Caco-2 (cell line): Measurements from ENCODE around the gene AGAP1. TPM values are rescaled to one million over a fixed set of nuclear protein-coding genes. Genes with fewer than 3 reads are reported as not detected.

Experiments used
- BruUV-seq: library from RNA; stranded (reverse); fragments of 400-500 nt; replicated peaks from 2 replicates; lab custom pipeline; 2021; lab: Mats Ljungman, UMichigan
- CTCF ChIA-PET: fragments of 300-600 bp; sonication (Branson Sonifier 250); formaldehyde crosslinking; loops from one replicate; lab custom pipeline; 2022; ENCODE audit warnings: antibody characterized with exemption; lab: Charles Lee
- POLR2A ChIA-PET: fragments of 300-600 bp; sonication (Branson Sonifier 250); formaldehyde crosslinking; loops from one replicate; lab custom pipeline; 2022; ENCODE audit warnings: antibody characterized with exemption; lab: Charles Lee
- DNase-seq, 2 experiments: peaks; one replicate each; pipeline versions ENCODE4 v3.0.0 to v3.0.0-alpha.2; 2020 to 2022
- H3K27me3 ChIP-seq: replicated peaks from 2 replicates; pipeline ENCODE4 v1.6.0; 2011; ENCODE audit warnings: low read length; ENCODE audit not compliant: control insufficient read depth, insufficient read depth
- H3K36me3 ChIP-seq: 2 replicates; pipeline ENCODE4 v1.5.1; 2011; ENCODE audit warnings: low read length; ENCODE audit not compliant: control insufficient read depth, insufficient read depth
- H3K4me1 ChIP-seq: fragments of 250-450 bp; sonication (Bioruptor Pico); 2 replicates; pipeline ENCODE4 v1.5.1; 2020; ENCODE audit warnings: mild to moderate bottlenecking
- H3K4me3 ChIP-seq: 2 replicates; pipeline ENCODE4 v1.5.1; 2011; ENCODE audit warnings: low read depth, mild to moderate bottlenecking, control low read depth, low read length
- H3K9me3 ChIP-seq: fragments of 250-450 bp; sonication (Bioruptor Pico); 2 replicates; pipeline ENCODE4 v1.5.1; 2020; ENCODE audit warnings: mild to moderate bottlenecking, moderate library complexity
- H3K27ac Mint-ChIP-seq: one replicate; pipeline ENCODE4 v1.8.0; 2022; ENCODE audit warnings: mixed read lengths; ENCODE audit not compliant: unreplicated experiment
- H3K27me3 Mint-ChIP-seq: one replicate; pipeline ENCODE4 v1.8.0; 2022; ENCODE audit warnings: mixed read lengths; ENCODE audit not compliant: insufficient read depth, unreplicated experiment
- H3K36me3 Mint-ChIP-seq: one replicate; pipeline ENCODE4 v1.8.0; 2022; ENCODE audit warnings: mild to moderate bottlenecking, mixed read lengths; ENCODE audit not compliant: insufficient read depth, unreplicated experiment
- H3K4me1 Mint-ChIP-seq: one replicate; pipeline ENCODE4 v1.8.0; 2022; ENCODE audit warnings: low read depth, mixed read lengths; ENCODE audit not compliant: unreplicated experiment
- H3K4me3 Mint-ChIP-seq: one replicate; pipeline ENCODE4 v1.8.0; 2022; ENCODE audit warnings: mild to moderate bottlenecking, moderate library complexity, mixed read lengths; ENCODE audit not compliant: unreplicated experiment
- H3K9me3 Mint-ChIP-seq: one replicate; pipeline ENCODE4 v1.8.0; 2022; ENCODE audit warnings: mixed read lengths; ENCODE audit not compliant: unreplicated experiment
- intact Hi-C: fragments of 100-400 bp; cut with micrococcal nuclease; formaldehyde crosslinking; loops from one replicate; pipeline ENCODE4 v1.10.0; 2022; ENCODE audit not compliant: unreplicated experiment
- total RNA-seq: library from RNA; stranded (reverse); gene quantifications from 2 replicates; pipeline ENCODE4 v1.2.3, GENCODE V29; 2022
- TF ChIP-seq, protein P1 (sequence below), 2 experiments: fragments of 200-600 bp in 1 of 2; IDR thresholded peaks; 1 replicate in 1 of 2; 2 replicates in 1 of 2; pipeline versions ENCODE4 v1.5.1 to v1.8.0; 2011 to 2022; ENCODE audit warnings: antibody characterized with exemption in 1 of 2, control low read depth in 1 of 2, inconsistent platforms in 1 of 2, low read depth in 1 of 2, low read length in 1 of 2, mild to moderate bottlenecking in 1 of 2, moderate library complexity in 1 of 2; ENCODE audit not compliant: insufficient read depth in 1 of 2, severe bottlenecking in 1 of 2, unreplicated experiment in 1 of 2

AGAP1 gene
- total RNA-seq, 1 experiment from 2014 or later = 41.7 TPM

DNA sequence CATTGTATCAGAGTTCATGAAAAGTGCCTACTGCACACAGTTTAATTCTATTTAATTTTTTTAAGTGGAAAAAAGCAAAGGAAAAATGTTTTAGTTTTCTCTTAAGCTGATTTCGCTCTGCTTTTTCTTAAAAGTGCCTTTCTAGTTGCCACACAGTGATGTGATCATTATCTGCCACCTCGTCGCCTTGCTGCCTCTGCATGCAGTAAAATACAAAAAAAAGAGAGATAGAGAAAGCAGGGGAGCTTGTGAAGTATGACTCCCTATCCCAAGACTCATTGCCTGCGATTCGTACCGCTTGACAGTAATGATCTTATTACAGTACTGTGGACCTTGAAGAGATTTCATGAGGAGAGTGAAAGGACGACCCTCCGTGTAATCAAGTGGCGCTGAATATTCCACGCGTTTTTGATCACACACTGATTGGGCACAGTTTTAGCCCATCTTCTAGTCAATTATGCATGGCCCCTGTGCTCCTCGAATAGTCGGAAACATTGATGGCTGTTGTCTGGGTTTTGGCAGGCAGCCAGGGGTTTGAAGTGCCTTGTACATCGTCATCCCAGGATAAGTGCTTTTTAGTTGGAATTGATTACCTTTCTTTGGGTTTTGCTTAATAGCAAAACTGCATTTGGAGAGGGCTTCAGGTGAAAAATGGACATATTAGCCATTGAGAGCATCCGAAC lies 486.1 kb downstream of the AGAP1 start:
- Mint-ChIP-seq H3K9me3 (no peaks in the 10 kb centered on the region), H3K27ac (no peak overlapping the region), H3K4me3 (no peak overlapping the region), H3K36me3 (peaks cover 12% of the 10 kb centered on the region), H3K27me3 (no peaks in the 10 kb centered on the region), H3K4me1 (no peaks in the 10 kb centered on the region)
- Histone ChIP-seq H3K4me3 (no peak overlapping the region), H3K27me3 (no peaks in the 10 kb centered on the region), H3K4me1 (no peaks in the 10 kb centered on the region), H3K9me3 (no peaks in the 10 kb centered on the region), H3K36me3 (no peaks in the 10 kb centered on the region)
- intact Hi-C loops = no loop called here
- no peak for DNase-seq
- POLR2A ChIA-PET = no interaction called here
- TF ChIP-seq, protein P1, sequence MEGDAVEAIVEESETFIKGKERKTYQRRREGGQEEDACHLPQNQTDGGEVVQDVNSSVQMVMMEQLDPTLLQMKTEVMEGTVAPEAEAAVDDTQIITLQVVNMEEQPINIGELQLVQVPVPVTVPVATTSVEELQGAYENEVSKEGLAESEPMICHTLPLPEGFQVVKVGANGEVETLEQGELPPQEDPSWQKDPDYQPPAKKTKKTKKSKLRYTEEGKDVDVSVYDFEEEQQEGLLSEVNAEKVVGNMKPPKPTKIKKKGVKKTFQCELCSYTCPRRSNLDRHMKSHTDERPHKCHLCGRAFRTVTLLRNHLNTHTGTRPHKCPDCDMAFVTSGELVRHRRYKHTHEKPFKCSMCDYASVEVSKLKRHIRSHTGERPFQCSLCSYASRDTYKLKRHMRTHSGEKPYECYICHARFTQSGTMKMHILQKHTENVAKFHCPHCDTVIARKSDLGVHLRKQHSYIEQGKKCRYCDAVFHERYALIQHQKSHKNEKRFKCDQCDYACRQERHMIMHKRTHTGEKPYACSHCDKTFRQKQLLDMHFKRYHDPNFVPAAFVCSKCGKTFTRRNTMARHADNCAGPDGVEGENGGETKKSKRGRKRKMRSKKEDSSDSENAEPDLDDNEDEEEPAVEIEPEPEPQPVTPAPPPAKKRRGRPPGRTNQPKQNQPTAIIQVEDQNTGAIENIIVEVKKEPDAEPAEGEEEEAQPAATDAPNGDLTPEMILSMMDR (IDR thresholded peaks at IDR 0.05; ENCODE audit: insufficient read depth in 1 of 2, low read depth in 1 of 2, low read length in 1 of 2, severe bottlenecking in 1 of 2, unreplicated experiment in 1 of 2) = no peak
- no TSS peak for BruUV-seq
- CTCF ChIA-PET = no interaction called here

DNA sequence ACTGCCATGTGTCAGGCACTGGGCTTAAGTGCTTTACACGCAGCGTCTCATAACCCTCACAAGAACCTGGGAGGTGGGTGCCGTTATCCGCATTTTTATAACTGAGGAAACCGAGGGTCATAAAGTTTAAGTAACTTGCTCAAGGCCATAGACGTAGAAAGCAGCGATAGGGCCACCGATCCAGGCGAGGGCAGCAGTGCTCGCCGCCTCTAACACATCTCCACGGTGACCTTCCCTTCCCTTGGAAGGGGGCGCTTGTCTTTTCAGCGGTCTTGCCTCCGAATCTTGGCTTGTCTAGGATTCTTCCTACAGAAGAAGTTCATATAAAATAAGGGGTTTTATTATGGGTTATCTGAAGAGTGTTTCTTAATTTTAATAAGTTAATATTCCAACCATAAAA lies 487.8 kb downstream of the AGAP1 start:
- Mint-ChIP-seq H3K4me1 (no peaks in the 10 kb centered on the region), H3K36me3 (peaks cover 11% of the 10 kb centered on the region), H3K27me3 (no peaks in the 10 kb centered on the region), H3K9me3 (no peaks in the 10 kb centered on the region), H3K27ac (no peak overlapping the region), H3K4me3 (no peak overlapping the region)
- DNase-seq = no peak
- no peaks in the 10 kb centered on the region for H3K27me3 ChIP-seq
- no peaks in the 10 kb centered on the region for H3K36me3 ChIP-seq
- TF ChIP-seq, protein P1 (IDR thresholded peaks at IDR 0.05; ENCODE audit: insufficient read depth in 1 of 2, low read depth in 1 of 2, low read length in 1 of 2, severe bottlenecking in 1 of 2, unreplicated experiment in 1 of 2) = peak in 1 of 2 experiments; percentile 7
- ChIA-PET POLR2A (no interaction called here), CTCF (no interaction called here)
- intact Hi-C loops = no loop called here
- BruUV-seq = no TSS peak
- H3K4me3 ChIP-seq = no peak overlapping the region
- H3K4me1 ChIP-seq = no peaks in the 10 kb centered on the region
- no peaks in the 10 kb centered on the region for H3K9me3 ChIP-seq

DNA sequence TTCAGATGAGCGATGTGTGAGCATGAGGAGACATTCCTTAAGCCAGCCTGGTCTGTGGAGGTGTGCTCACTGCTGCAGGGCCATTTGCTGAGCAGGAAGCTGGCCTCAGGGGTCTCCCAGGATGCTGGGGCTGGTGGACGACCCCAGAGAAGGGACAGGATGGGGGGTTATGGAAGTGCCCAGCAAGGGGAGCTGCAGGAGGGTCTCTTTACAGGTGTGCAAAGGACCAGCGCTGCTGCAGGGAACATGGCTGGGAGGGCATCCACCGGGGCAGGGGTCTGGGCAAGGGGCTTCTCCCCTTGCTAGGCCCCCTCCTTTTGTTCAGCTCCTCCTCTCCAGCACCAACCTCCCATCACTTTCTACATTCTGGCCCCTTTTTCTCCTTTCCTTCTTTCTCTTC lies 489.2 kb downstream of the AGAP1 start:
- intact Hi-C loops = no loop called here
- Mint-ChIP-seq H3K27me3 (no peaks in the 10 kb centered on the region), H3K36me3 (peaks cover 11% of the 10 kb centered on the region)

More for the DNA sequence above, 489.2 kb downstream of the AGAP1 start:
- Histone ChIP-seq H3K4me1 (no peaks in the 10 kb centered on the region), H3K4me3 (no peak overlapping the region), H3K9me3 (no peaks in the 10 kb centered on the region), H3K27me3 (no peaks in the 10 kb centered on the region), H3K36me3 (no peaks in the 10 kb centered on the region)
- POLR2A ChIA-PET = no interaction called here
- H3K9me3 Mint-ChIP-seq = no peaks in the 10 kb centered on the region
- no peak for DNase-seq
- no peak overlapping the region for H3K27ac Mint-ChIP-seq
- no TSS peak for BruUV-seq
- TF ChIP-seq, protein P1 (IDR thresholded peaks at IDR 0.05; ENCODE audit: insufficient read depth in 1 of 2, low read depth in 1 of 2, low read length in 1 of 2, severe bottlenecking in 1 of 2, unreplicated experiment in 1 of 2) = no peak
- CTCF ChIA-PET = no interaction called here
- no peak overlapping the region for H3K4me3 Mint-ChIP-seq
- no peaks in the 10 kb centered on the region for H3K4me1 Mint-ChIP-seq
